GM19438 (cell line): Measurements from ENCODE around the gene FSTL5.

ENCODE experiments used
- ATAC-seq: cut with Tn5 transposase; IDR thresholded peaks from one replicate; pipeline ENCODE4 v1.9.1; 2021; ENCODE audit warnings: low read depth; ENCODE audit not compliant: unreplicated experiment

Gene FSTL5

DNA sequence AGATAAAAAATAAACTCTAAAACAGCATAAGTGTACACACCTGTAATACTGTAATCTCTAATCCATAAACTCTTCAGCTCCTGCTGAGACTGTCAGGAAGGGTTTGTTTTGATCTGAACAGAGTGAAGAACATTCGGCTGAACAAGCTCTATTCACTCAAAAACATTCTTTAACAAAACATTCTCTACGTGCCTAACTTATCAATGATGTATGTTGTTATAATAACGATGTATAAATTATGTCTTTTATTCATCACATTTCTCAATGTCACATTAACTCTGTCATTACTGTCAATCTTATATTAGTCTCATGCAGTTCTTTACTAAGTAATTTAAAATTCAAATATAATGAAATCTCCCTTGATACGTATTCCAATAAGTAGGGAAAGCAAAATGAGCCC lies 280.6 kb downstream of the FSTL5 start:
- ATAC-seq = no peak

DNA sequence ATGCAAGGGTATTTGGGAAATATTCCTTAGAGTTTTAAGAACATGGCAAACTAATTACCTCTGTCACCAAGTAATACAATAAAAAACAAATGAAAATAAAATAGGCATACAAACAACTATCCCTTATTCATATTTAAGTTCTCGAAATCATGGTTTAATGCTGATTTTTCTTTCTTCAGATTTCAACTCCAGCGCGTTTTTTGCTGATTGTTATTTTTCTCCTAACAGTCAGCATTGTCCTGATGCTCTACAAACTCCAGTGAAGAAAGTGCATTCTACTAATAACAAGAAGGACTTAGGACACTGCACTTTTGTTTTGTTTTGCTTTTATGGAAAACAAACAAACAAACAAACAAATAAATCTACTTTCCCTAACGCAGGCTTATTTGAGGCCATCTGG lies 282.4 kb downstream of the FSTL5 start:
- ATAC-seq = no peak

DNA sequence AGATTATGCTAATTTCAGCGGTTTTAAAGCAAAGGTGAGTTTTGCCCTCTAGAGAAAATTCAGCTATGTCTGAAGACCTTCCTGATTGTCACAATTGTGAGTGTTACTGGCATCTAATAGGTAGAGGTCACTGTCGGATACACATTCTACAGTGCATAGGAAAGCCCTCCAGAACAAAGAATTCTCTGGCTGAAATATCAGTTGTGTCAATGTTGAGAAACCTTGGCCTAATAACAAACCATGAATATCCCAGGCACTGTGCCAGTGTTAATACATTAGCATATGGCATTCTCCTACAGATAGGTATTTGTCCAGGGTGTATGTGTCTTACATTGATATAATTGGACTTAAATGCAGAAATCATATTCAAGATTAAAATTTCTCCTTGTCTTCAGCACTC lies 294.3 kb downstream of the FSTL5 start:
- ATAC-seq = no peak

DNA sequence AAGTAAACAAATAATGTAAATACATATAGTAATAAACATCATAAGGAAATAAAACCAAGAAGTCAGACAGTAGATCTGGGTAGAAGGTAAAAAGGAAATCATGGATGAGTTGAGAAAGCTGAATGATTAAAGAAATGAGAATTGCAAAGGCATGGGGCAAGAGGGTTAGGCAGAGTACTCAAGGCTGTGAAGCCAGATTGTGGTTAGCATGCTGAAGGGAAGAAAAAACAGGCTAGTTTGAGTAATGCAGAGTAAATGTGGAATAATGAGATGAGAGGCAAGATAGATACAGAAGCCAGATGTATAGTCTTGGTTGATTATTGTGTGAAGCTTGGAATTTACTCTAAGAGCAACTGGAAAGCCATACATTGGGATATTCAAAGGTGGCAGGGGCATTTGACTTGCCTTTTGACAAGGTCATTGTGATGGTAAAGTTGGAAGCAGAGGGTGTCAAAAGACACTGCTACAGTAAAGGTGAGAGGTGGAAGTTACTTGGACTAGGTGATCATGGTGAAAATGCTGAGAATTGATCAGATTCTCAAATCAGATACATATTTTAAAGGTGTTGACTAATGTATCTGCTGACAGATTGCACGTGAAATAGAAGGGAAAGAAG lies 307.0 kb downstream of the FSTL5 start:
- ATAC-seq = no peak

DNA sequence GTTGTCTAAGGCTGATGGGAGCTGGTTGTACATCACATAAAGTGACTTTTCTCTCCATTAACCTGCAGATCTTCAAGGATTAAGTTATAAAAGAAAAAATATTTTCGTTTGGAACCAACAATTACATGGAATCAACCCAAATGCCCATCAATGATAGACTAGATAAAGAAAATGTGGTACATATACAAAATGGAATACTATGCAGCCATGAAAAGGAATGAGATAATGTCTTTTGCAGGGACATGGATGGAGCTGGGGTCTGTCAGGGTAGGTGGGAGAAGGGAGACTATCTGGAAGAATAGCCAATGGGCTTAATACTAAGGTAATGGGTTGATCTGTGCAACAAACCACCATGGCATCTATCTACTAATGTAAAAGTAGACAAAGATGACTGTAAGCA lies 313.2 kb downstream of the FSTL5 start:
- ATAC-seq = no peak

DNA sequence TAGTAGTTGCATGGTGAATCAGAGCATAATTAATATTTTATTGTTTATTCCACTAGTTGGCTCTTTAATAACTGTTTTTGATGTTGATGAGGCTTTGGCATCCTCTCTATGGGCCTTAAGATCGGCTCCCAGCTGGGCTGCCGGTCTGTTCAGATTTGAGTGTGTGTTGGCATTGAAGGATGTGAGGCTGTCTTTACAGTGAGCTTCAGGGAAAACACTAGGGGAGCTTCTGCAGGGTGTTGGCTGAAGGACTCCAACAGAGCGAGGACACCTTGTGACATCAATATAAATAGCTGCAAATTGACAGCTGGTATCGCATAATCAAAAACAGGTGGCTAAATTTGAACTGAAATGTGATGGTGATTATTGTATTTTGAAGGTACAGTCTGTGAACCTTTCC lies 322.0 kb downstream of the FSTL5 start:
- no peak for ATAC-seq

DNA sequence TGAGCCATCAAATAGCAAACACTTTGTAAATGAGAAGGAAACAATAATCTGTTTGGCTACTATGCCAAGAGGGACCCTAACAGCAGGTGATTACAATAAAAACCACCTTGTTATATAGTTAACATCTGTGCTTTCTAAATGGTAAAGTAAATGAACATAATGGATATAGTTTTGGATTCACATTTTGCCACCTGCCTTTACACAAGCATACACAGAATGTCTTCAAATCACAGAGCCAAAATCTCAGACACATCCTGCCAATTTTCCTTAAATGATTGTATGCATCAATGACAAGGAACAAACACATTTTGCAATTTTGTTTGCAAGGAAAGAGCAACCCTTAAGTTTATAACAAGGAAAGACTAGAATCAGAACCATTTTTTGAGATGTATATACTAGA lies 334.2 kb downstream of the FSTL5 start:
- no peak for ATAC-seq

DNA sequence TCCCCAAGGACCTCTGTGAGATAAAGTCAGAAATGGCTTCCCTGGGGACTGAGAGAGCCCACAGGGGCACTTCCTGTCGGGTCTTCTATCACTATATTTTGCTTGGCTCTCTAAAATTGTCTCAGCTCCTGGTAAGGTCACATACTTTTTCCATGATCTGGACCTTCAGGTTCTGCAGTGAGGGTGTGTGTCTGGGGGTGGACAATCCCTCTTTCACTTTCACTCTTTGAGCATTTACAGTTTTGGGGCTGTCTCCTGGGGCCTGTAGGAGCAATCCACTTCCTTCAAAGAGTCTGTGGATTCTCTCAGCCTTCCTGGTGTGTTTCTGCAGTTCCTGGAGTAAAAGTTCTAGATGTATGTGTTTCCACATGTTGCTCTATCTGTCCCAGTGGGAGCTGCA lies 335.7 kb downstream of the FSTL5 start:
- no peak for ATAC-seq

DNA sequence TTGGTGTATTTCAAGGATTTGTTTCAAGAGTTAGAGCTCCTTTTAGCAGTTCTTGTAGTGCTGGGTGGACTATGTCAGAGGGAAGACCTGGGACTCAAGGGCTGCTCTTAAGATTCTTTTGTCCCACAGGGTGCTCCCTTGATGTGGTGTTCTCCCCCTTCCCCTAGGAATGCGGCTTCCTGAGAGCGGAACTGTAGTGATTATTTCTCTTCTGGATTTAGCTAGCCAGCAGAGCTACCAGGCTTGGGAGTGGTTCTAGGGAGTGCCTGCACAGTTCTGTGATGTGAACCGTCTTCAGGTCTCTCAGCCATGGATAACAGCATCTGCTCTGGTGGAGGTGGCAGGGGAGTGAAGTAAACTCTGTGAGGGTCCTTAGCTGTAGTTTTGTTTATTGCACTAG lies 336.8 kb downstream of the FSTL5 start:
- ATAC-seq = no peak

DNA sequence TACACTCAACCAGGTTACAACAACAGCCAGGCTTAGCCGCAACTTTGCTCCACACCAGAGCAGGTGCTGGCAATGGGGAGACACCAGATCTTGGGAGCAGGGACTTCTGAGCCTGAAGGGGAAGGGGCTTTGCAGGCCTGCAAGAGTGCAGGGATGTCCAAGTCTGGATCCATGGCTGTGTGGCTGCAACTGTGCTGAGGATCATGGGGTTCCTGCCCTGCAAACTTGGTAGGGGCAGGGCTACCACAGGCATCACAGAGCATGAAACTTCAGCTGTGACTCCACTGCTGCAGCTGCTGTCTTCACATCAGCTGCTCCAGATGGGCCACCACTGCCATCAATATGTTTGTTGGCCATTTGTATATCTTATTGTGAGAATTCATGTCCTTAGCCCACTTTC lies 340.4 kb downstream of the FSTL5 start:
- ATAC-seq = no peak

DNA sequence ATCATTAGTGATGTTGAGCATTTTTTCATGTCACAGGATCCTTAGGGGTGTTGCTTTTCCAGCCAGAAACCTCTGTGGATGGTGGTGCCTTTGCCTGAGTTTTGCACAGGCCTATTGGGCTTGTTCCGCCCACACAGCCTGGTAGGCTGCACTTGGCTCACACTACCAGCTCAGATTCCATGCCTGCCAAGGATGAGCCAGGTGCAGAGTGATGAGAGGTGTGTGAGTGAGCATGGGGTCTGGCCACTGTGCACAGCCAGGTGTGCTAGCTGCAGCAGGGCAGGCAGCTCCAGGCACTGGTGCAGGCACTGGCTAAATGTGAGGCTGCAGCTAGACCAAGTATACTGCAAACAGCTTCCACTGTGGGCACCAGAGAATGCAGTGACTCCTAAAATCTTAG lies 341.6 kb downstream of the FSTL5 start:
- ATAC-seq = no peak

DNA sequence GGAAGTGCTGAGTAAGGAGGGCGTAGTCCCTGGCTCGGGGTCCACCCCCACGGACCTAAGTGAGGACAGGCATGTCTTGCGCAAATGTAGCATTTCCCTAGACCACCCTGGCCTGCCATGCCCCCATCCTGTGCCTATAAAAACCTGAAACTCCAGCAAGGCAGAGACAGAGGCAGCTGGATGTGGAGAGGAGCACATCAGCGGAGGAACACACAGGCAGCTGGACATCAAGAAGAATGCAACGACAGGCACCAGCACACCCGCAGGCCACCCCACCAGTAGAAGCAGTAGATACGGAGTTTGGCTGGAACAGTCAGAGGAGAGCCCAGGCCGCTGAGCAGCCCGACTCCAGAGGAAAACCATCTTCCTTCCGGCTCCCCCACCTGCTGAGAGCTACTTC lies 345.9 kb downstream of the FSTL5 start:
- no peak for ATAC-seq

DNA sequence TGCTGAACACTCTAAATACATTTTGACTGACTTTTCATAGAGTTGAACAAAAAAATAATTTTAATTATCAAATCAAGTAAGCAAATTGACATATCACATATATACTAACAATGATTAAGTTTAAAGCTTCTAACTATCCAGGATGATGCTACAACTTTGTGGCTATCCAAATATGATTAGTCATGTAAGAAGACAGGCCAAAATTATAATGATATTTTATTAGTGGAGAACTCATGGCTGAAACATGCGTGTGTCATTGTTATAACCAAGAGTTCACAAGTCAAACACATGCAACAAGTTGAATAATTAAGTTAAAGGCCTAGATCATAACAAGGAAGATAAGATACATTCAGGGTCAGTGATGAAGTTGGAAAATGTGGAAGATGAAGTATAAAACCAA lies 346.8 kb downstream of the FSTL5 start:
- ATAC-seq = no peak

DNA sequence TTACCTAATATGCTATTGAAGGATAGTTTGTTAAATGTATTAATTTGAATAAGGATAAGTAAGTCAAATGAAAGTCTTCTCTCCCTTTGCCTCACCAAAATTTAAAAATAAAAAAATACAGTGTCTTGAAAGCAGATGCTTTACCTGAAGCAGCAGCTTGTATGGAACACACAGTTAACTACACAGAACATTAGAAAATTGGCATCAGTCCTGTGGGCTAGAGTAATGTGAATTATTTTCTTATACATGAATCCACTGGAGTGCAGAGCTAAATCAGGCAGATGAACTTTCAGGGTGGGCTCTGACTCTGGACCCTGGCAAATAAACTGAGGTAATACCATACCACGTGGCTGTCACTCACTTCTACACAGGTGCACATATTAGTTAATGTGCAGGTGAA lies 348.0 kb downstream of the FSTL5 start:
- no peak for ATAC-seq

DNA sequence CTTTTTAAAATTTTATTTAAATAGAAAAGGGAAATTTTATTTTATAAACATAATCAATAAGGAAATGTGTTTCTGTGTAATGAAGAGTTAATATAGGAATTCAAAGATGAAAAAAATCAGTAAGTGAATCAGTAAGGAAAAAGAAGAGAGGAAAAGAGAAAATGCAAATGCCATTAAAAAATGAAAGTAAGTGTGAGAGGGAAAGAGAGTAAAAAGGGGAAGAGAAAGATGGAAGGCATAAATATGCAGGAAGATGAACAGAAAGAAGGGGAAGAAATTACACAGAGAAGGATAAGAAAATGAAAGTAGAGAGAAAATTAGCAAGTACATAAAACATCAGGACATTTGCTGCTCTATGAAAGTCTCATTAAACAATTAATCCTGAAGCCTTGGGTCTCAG lies 349.9 kb downstream of the FSTL5 start:
- ATAC-seq = no peak

DNA sequence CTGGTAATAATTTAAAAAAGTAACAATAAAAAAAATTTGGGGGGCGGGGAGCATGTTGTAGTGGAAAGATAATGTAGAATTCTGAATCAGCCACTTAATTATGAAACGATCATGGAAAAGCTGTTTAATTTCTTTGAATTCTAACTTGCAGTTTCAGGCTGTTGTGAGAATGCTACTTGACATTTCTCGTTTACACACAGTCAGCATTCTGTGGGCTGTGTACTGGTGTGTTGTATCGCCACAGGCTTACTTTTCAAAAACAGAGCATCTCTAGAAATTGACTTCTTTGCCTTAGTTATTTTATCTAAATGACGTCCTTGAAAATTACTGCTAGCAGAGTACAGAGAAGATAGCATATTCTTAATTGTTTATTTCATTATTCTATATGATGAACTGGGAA lies 350.4 kb downstream of the FSTL5 start:
- no peak for ATAC-seq

DNA sequence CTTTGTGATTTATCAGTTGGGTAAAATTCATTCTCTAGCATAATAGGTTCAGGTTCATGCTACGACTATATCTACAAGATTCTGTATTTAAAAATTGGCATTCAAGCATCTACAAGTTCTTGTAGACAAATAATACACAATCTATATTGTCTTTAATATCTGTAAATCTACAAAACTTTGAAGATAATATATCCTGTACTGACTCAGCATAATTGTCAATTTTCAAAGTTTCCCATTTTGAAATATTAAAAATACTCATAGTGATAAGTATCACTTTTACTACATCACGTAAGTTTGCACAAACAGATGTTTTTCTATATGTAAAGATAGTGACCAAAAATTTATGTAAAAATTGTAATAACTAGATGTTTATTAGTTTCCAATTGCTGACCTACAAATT lies 360.6 kb downstream of the FSTL5 start:
- no peak for ATAC-seq

DNA sequence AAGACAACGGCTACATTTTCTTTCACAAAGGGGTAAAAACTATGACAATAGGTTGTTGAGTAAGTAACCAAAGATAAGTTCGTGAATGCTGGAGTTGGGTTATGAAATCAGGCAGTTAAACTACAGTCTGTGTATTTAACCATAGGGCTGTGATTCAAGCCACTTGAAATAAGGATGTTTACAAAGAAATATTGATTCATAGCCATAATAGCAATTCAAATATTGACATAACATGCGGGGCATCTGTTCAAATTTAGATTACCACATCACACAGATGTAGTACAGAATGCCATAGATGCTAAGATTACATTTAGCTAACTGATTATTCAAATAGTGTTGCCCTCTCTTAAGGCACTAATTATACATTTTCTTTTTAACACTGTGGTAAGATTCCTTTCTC lies 364.1 kb downstream of the FSTL5 start:
- ATAC-seq = no peak

DNA sequence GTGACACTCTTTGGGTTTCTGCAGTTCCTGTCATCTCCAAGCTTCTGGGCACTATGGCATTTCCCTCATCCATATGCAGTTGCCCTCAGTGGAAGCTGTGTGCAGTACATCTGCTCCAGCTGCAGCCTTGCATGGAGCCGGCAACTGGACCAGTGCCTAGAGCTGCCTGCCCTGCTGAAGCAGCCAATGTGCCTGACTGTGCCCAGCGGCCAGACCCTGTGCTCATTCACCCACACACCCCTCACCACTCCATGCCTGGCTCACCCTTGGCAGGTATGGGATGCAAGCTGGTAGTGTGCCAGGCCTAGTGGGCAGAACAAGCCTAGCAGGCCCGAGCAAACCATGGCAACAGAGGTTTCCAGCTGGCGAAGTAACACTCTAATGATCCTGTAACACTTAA lies 370.8 kb downstream of the FSTL5 start:
- ATAC-seq = no peak

DNA sequence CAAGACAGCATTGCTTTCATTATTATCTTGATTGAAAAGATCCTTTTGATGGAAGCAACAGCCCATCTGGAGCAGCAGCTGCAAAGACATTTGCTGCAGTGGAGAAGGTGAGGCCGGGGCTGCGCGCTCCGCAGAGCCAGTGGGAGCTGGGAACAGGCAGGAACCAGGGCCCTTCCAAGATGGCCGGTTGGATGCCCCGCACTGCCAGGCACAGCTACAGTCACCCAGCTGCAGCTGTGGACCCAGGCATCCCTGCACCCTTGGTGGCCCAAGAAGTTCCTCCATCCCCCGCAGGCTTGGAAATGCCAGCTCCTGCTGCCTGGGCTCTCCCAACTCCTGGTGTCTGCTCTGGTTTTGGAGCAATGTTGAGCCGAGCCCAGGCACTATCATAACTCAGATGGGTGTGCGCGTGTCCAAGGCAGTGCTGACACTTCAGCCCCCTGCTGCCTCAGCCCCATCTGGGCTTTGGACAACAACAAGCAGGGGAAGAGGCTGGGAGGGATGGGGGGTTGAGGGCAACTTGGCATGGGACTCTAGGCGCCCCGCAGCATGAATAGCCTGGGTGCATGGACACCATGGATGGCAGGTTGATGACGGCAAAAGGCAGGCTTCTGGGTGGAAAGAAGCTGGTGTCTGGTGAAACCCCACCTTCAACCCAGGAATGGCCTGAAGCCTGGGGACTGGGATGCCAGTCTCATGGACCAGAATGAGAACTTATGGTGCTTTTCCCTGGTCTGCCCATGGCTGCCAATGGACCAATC lies 371.8 kb downstream of the FSTL5 start:
- no peak for ATAC-seq

DNA sequence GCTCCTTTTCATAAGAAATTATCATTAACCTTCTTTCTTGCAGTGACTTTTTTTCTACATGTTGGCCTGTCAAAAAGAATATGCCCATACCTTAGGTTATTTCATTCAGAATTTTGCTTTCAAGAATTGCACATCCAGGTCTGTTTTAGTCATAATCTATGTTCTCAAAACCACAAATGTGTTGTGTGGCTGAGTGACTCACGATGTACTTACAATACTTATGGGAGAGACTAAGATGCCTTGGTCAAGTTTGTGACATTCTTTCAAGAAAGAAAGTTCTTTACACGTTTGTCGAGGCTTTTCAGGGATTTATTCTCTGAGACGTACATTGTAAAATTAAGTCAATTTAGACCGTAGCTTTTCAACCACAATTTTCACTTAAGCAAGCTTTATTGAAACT lies 396.7 kb downstream of the FSTL5 start:
- ATAC-seq = no peak

DNA sequence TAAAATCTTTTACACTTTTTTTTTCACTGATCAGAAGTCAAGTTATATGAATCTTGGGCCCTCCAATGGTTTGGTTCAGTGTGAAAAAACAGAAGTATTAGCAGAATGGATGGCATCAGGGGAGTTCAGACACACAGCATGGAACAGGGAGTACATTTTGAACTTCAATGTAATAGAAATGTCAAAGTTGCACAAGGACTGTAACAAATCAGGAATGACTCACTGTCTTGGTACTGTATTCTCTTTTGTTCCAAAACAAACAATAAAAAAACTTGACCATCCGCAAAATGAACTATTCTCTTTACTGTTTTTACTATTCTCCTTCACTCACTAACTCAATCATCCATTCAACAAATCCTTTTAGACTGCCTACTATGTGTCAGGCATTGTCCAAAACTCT lies 401.0 kb downstream of the FSTL5 start:
- ATAC-seq = no peak

DNA sequence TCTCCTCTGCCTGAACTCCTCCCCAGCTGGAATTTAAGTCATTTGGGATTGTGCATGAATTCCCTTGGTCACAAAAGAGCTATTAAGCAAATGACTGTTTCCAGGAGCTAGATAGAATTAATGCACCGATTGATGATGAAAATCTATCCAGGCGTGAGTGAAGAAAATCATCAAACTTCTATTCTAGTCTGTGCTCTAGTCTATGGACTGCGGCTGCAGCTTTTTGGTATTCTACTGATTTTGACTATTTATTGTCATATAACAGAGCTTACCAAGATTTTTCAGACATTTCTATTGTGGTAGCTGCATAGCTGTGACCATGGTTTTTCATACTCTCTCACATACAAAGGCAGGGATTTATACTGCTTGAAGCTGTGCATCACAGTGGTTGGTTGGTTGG lies 403.8 kb downstream of the FSTL5 start:
- ATAC-seq = no peak
